Measurements from ENCODE around the gene CERS5.

CERS5 gene

GRCh38 chr12:50123203-50123602, 44.0 kb downstream of the CERS5 start:
- DNase-seq = no peak

DNA sequence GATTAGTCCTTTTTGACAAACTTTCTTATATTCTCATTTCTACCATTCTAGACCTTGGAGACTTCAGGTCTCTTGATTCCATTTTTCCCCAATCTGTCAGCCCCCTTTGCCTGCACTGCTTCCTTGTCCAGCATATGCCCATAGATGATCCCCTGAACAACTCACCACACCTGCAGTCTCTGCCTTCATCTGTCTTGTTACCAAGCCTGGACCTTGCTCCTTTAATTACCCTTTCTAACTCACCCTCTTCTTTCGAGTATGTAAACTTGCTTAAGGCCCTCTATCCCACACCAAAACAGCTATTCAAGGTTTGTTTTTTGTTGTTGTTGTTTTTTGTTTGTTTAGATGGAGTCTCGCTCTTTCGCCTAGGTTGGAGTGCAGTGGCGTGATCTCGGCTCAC, 45.5 kb downstream of the CERS5 start:
- DNase-seq = no peak

DNA sequence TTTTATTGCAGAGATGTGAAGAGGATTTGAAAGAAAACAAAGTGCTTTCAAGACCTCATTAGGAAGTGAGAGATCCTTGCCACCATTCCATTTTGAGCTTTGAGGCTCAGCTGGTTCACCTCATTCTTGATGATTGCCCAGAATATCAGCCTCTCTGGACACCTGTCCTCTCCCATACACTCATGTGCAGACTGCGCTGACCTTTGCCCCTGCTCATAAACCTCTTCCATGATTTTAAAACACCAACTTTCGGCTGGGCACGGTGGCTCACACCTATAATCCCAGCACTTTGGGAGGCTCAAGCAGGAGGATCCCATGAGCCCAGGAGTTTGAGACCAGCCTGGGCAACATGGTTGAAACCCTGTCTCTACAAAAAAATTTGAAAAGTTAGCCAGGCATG, 46.2 kb downstream of the CERS5 start:
- no peak for DNase-seq

DNA sequence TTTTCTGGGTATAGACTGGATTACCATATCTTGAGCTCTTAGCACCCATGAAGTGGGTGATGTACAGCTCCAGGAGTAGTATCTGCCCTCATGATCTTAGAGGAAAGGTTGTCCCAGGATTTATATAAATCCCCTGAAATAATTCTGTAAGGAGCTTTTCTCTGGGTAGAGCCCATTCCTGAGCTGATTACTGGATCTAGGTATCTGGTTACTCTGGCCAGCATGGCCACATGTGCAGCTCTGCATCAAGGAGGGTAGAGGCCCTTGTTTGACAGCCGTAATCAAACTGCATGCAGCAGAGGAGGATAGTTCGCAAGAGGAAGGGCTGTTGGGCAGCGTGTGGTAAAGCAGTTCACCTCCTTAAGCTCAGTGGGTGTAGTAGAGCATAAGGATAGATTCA, 46.6 kb downstream of the CERS5 start:
- DNase-seq = no peak

DNA sequence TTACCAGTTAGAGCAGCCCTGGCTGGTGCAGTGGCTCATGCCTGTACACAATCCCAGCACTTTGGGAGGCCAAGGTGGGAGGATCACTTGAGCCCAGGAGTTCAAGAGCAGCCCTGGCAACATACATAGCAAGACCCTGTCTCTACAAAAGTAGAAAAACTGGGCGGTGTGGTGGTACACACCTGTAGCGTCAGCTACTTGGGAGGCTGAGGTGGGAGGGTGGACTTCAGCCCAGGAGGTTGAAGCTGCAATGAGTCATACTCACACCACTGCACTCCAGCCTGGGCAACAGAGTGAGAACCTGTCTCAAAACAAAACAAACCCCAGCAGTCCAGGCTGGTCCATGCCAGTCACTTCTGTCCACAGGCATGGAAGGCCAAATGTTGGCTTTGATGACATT, 47.8 kb downstream of the CERS5 start:
- no peak for DNase-seq

DNA sequence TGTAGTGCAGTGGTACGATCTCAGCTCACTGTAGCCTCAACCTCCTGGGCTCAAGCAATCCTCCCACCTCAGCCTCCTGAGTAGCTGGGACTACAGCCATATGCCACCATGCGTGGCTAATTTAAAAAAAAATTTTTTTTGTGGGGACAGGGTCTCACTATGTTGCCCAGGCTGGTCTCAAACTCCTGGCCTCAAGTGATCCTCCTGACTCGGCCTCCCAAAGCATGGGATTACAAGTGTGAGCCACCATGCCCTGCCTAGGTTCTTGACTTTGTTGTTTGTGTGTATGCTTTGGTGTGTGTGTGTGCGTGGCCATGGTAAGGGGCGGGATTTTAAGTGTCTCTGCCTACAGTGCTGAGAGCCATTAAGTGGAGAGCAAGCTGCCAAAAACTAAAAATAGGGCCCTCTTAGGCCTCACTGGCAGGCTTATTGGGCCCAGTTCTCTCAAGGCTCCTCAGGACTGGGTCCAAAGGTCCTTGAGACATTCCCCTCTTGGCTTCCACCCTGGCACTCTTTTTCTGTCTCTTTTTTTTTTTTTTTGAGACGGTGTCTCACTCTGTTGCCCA, 50.0 kb downstream of the CERS5 start:
- DNase-seq = no peak

DNA sequence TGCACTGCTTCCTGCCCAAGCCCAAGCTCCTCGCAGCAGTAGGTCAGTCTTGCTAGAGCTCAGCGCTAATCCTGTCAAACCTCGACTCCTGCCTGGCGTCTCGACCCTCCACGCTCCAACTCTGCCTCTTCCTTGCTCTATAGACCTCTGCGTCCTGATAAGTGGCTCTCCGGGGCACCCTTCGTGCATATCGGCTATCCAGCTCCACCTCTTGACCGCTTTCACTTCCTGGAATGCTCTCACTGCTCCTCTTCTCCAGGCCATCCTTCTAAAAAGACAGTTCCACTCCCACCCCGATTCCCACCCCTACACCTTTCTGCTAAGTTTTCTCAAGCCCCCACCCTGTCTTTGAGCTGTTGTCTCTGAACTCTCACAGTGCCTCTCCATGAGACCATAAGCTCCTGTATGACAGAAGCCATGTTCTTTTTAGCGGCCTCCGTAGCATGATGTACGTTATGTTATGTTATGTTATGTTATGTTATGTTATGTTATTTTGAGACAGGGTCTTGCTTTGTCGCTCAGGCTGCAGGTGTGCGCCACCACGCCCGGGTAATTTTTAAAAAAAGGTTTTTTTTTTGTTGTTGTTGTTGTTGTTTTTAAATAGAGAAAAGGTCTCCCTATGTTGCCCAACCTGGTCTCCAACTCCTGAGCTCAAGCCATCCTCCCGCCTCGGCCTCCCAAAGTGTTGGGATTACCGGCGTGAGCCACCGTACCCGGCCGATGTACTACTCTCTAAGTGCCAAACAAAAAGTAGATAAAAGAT, 54.5 kb downstream of the CERS5 start:
- DNase-seq = peak; percentile 73

- DNase-seq = peak; percentile 99
Measured at GRCh38 chr12:50111693-50112455, 55.3 kb downstream of the CERS5 start, which contains the start of gene COX14. TSS of gene COX14 (plus strand) at chr12:50112236. CDS start at chr12:50120044, 7,808 bp downstream.

GRCh38 chr12:50111395-50111692, 55.8 kb downstream of the CERS5 start:
- no peak for DNase-seq

DNA sequence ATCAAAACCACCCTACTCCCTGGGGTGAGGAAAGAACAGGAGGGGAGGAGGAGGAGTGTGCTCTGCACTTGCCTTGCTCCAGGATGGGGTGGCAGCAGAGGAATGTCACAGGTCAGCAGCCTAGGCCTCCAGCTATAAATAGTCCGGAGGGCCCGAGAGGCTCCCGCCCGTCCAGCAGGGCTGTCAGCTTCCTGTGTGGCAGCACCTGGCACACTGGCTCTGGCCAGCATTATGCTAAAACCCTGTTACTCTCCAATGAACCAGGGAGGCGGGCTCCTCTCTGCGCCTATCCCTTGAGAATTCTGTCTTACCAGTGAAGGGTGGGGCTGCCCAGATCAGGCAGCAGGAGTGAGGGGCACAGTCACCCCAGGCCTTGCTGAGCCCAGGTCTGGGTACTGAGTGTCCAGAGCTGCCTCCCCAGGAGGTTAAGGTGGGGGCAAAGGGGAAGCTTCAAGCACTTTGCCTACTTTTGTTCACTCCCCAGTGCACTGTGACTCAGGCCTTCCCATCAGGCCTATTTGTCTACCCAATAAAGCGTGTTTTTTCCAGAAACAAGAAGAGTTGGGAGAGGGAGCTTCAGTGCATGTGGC, 56.3 kb downstream of the CERS5 start:
- no peak for DNase-seq

- peak; percentile 47 for DNase-seq
Measured at GRCh38 chr12:50110127-50110761, 56.9 kb downstream of the CERS5 start.

- no peak for DNase-seq
Measured at GRCh38 chr12:50109319-50109718, 57.9 kb downstream of the CERS5 start.

- no peak for DNase-seq
Measured at GRCh38 chr12:50107416-50108268, 59.5 kb downstream of the CERS5 start.

- no peak for DNase-seq
Measured at GRCh38 chr12:50106907-50107306, 60.3 kb downstream of the CERS5 start.

GRCh38 chr12:50105913-50106450, 61.2 kb downstream of the CERS5 start:
- no peak for DNase-seq

DNA sequence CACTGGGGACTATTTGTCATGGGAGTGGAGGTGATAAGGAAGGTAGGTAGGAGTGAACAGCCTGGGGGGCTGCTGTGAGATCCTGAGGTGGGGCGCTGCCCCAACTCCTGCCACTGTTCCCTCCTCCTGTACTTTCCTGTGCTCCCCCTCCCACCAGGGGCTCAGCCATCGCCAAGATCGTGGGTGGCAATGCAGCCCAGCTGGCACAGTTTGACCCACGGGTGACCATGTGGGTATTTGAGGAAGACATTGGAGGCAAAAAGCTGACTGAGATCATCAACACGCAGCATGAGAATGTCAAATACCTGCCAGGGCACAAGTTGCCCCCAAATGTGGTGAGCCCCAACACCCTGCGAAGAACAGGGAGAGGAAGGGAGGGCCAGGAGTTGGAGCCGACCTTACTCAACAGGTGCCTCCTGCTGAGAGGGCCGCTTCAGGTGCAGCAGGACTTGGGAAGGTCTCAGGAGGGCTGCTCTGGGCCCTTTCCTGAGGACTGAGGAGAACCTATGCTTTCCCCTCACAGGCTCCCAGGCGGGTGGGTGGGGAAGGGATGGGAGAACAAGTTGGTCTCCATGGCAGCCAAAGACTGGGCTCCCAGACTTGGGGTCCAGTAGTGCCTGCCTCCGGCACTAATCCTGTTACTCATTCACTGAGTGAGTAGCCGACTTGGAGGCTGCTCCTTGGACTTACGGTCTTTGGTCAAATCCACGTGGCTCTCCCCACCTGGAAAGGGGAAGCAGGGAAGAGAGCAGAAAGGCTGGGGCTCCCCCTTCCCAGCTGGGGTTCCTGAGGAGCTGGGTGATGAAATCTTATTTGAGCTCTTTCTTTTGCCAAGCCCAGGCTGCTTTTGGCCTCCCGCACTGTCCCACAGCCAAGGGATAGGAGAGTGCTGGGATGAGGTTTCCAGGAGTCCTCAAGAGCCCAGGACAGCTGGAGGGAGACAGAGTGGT, 62.5 kb downstream of the CERS5 start:
- no peak for DNase-seq

GRCh38 chr12:50103767-50104321, 63.3 kb downstream of the CERS5 start, which contains the start of gene GPD1:
TSS of gene GPD1 (plus strand) at chr12:50104008. CDS start at chr12:50104051, 43 bp downstream.
- peak; percentile 82 for DNase-seq

DNA sequence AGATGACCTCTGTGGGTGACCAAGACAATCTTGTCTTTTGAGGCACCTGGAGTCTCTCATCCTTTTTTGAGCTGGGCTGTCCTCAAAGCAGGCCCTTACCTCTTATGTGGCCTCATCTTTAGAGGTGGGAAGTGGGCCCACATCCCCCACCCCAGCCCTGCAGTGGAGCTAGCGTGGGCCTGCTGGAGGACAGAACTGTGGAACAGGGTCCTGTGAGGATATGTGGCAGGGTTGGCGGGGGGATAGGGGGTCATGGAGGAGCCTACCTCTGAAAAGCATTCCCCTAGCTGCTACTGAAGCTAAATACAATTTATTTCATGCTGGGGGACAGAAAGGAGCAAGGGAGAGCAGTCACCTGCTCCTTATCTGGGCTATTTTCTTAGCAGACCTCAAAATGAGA, 63.8 kb downstream of the CERS5 start:
- DNase-seq = no peak

GRCh38 chr12:50102646-50103309, 64.4 kb downstream of the CERS5 start:
- no peak for DNase-seq

DNA sequence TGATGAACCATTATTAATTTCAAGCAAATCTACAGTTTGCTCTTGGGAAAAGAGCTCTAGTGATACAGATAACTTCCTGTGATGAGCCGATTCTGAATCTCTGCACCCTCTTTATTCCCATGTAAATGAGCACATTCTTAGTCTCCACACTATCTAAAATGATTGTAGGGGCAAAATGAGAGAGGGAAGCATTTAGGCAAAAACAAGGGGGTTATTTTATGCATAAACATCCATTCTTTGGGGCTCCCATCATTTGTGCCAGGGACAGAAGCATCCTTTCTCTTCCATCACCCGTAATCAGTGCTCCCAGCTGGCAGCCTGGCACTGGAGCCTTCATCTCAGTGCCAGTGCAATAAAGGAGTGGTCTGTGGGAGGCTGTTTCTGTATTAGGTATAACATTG, 65.0 kb downstream of the CERS5 start:
- DNase-seq = no peak

Data from hematopoietic multipotent progenitor cell treated with erythropoietin and hydrocortisone succinate and interleukin-3 and kit ligand, for 6 days (in vitro differentiated cells).